K562 (cell line): ENCODE data around the gene GLB1L. TPM values are rescaled to one million over a fixed set of nuclear protein-coding genes. Genes with fewer than 3 reads are reported as not detected.

ENCODE experiments used
- EP400 ChIP-seq: fragments of 450-650 bp; IDR thresholded peaks from 2 replicates; pipeline ENCODE4 v1.6.1; 2017; ENCODE audit warnings: antibody characterized with exemption, mild to moderate bottlenecking, moderate library complexity
- GABPA ChIP-seq: fragments of 200-800 bp; sonication (Bioruptor generic); conservative IDR thresholded peaks from 2 replicates; pipeline ENCODE4 v1.6.1; 2016; ENCODE audit warnings: low read depth, missing genetic modification characterization, missing compliant biosample characterization
- GABPB1 ChIP-seq: sonication (generic); formaldehyde crosslinking; IDR thresholded peaks from 2 replicates; pipeline ENCODE4 v1.8.0; 2022; ENCODE audit warnings: mild to moderate bottlenecking, missing genetic modification reagents
- HES1 ChIP-seq: fragments of 450-650 bp; IDR thresholded peaks from 2 replicates; pipeline ENCODE4 v1.6.1; 2016; ENCODE audit warnings: low read depth, mild to moderate bottlenecking, moderate library complexity
- NCOA1 ChIP-seq: fragments of 450-650 bp; IDR thresholded peaks from 2 replicates; pipeline ENCODE4 v1.6.1; 2016; ENCODE audit warnings: low read depth
- SAP30 ChIP-seq: fragments of 200-600 bp; sonication (generic); IDR thresholded peaks from 2 replicates; pipeline ENCODE4 v1.6.1; 2012; ENCODE audit warnings: borderline replicate concordance, low read depth, mild to moderate bottlenecking, moderate library complexity, low read length, control low read depth, inconsistent platforms; ENCODE audit not compliant: insufficient read depth, poor library complexity, severe bottlenecking
- SIN3A ChIP-seq, 2 experiments: fragments of 150-350 bp in 1 of 2; IDR thresholded peaks; 2 replicates each; pipeline ENCODE4 v1.6.1; 2011 to 2016; ENCODE audit warnings: borderline replicate concordance in 2 of 2, low read depth in 2 of 2, low read length in 2 of 2, mild to moderate bottlenecking in 2 of 2, moderate library complexity in 2 of 2; ENCODE audit not compliant: control insufficient read depth in 1 of 2
- TEAD4 ChIP-seq, 2 experiments: sonication (generic) in 1 of 2; formaldehyde crosslinking in 1 of 2; IDR thresholded peaks; 2 replicates each; pipeline versions ENCODE4 v1.6.1 to v1.8.0; 2012 to 2022; ENCODE audit warnings: borderline replicate concordance in 1 of 2, inconsistent platforms in 1 of 2, low read length in 1 of 2, mild to moderate bottlenecking in 1 of 2, missing genetic modification reagents in 1 of 2
- TFE3 ChIP-seq: fragments of 450-650 bp; formaldehyde crosslinking; IDR thresholded peaks from 2 replicates; pipeline ENCODE4 v1.4.0; 2020; ENCODE audit warnings: mild to moderate bottlenecking, mixed read lengths
- ZNF280A ChIP-seq: fragments of 450-650 bp; IDR thresholded peaks from 2 replicates; pipeline ENCODE4 v1.6.1; 2018; ENCODE audit warnings: mild to moderate bottlenecking, low read depth; ENCODE audit not compliant: partially characterized antibody
- ZNF639 ChIP-seq, 2 experiments: fragments of 200-800 bp in 1 of 2; sonication (Bioruptor generic) in 1 of 2; sonication (generic) in 1 of 2; formaldehyde crosslinking in 1 of 2; IDR thresholded peaks in 1 of 2; conservative IDR thresholded peaks in 1 of 2; 2 replicates each; pipeline versions ENCODE4 v1.5.0 to v1.6.1; 2016 to 2020; ENCODE audit warnings: missing compliant biosample characterization in 1 of 2, missing genetic modification characterization in 1 of 2, missing genetic modification reagents in 1 of 2
- polyA plus RNA-seq, 8 experiments: library from polyadenylated mRNA; depleted of rRNA in 4 of 8; stranded (reverse) in 5 of 8; unstranded in 3 of 8; fragments of >200 nt; fragmentation: Nextera tagmentation in 2 of 8; fragmentation: Illumina TruSeq in 1 of 8; extraction: Ambion mirVana in 2 of 8; extraction: Trizol in 1 of 8; gene quantifications; 2 replicates each; pipeline versions ENCODE4 v1.2.1 to v1.2.3, GENCODE V29; 2011 to 2014; ENCODE audit warnings: inconsistent platforms in 1 of 8, missing spikeins in 1 of 8
- total RNA-seq, 7 experiments: library from RNA; depleted of rRNA in 6 of 7; stranded (reverse); fragments of >200 nt in 6 of 7; fragmentation: Illumina TruSeq in 2 of 7; extraction: Trizol in 2 of 7; gene quantifications; 2 replicates each; pipeline versions ENCODE4 v1.2.1 to v1.2.3, GENCODE V29; 2011 to 2021; ENCODE audit warnings: low replicate concordance in 1 of 7

Gene GLB1L
- total and polyA plus RNA-seq, 9 of the 15 experiments (the other 6 are each of a cell fraction or from before 2014, with no cell fraction given), result 0.42 to 2.9 (median 2.5) TPM

GRCh38 chr2:219230059-219230540 lies 15.1 kb downstream of the GLB1L start (continued):
- peak; percentile 72 for TF ChIP-seq SAP30
- TF ChIP-seq TEAD4 (IDR thresholded peaks at IDR 0.05; ENCODE audit: low read length), result no peak
- no peak for TF ChIP-seq TEAD4 (CRISPR knock-in tag; IDR thresholded peaks at IDR 0.05; ENCODE audit: borderline replicate concordance)
- TF ChIP-seq ZNF280A, result no peak
- peak in 1 of 2 experiments; percentile 23; a peak in 1 of 4 replicates for TF ChIP-seq ZNF639 (CRISPR knock-in tag; conservative IDR thresholded peaks at IDR 0.05 in 1 of 2, IDR thresholded peaks at IDR 0.05 in 1 of 2)
- TF ChIP-seq HES1, result 0 out of 2 replicates have a peak, but pooled peaks have one; percentile 10
- TF ChIP-seq GABPA (tag), result peak; percentile 37; the same call in 1 of the 2 replicates
- peak; percentile 37; the same call in 1 of the 2 replicates for TF ChIP-seq NCOA1
- TF ChIP-seq GABPB1 (CRISPR knock-in tag), result 0 out of 2 replicates have a peak, but pooled peaks have one; percentile 19
- peak in 1 of 2 experiments; percentile 30; a peak in 1 of 4 replicates for TF ChIP-seq SIN3A (IDR thresholded peaks at IDR 0.05; ENCODE audit: borderline replicate concordance in 2 of 2, control insufficient read depth in 1 of 2, low read depth in 2 of 2, low read length in 2 of 2)
- TF ChIP-seq TFE3 (CRISPR knock-in tag), result no peak
- TF ChIP-seq EP400, result peak; percentile 66; the same call in 1 of the 2 replicates
